H1 (cell line): ENCODE measurements around the gene SLIT3. TPM values are rescaled to one million over a fixed set of nuclear protein-coding genes. Genes with fewer than 3 reads are reported as not detected.

ENCODE experiments used
- BRCA1 ChIP-seq: IDR thresholded peaks from 2 replicates; pipeline ENCODE4 v1.6.1; 2012; ENCODE audit warnings: low read depth, low read length, improper control_type of control experiment
- FOSL1 ChIP-seq: IDR thresholded peaks from 2 replicates; pipeline ENCODE4 v1.6.1; 2011; ENCODE audit warnings: mild to moderate bottlenecking, low read depth, low read length, moderate library complexity; ENCODE audit not compliant: insufficient read depth
- MAX ChIP-seq: IDR thresholded peaks from 2 replicates; pipeline ENCODE4 v1.6.1; 2012; ENCODE audit warnings: inconsistent platforms
- RBBP5 ChIP-seq: IDR thresholded peaks from 2 replicates; pipeline ENCODE4 v1.7.1; 2012; ENCODE audit warnings: low read depth, mild to moderate bottlenecking, inconsistent platforms, low read length, moderate library complexity, borderline replicate concordance
- polyA plus RNA-seq, 7 experiments: library from polyadenylated mRNA; depleted of rRNA in 3 of 7; stranded (reverse) in 5 of 7; unstranded in 2 of 7; fragments of >200 nt in 5 of 7; fragments of 200-250 nt in 2 of 7; gene quantifications; 1 replicate in 5 of 7; 2 replicates in 1 of 7; 4 replicates in 1 of 7; pipeline versions ENCODE4 v1.2.1 to v1.2.3, GENCODE V29; 2011 to 2013; ENCODE audit warnings: missing spikeins in 2 of 7, mixed read lengths in 2 of 7
- total RNA-seq: library from RNA; stranded (reverse); fragmentation: NEBNext Ultra II Directional; extraction: Animal tissue kit (Norgen Biotek cat#: 25700); gene quantifications from 2 replicates; pipeline ENCODE4 v1.2.1, GENCODE V29; 2021

Gene SLIT3
- total and polyA plus RNA-seq, 2 of the 8 experiments (the other 6 are each of a cell fraction or from before 2014, with no cell fraction given) = 1.1 to 1.2 TPM

DNA sequence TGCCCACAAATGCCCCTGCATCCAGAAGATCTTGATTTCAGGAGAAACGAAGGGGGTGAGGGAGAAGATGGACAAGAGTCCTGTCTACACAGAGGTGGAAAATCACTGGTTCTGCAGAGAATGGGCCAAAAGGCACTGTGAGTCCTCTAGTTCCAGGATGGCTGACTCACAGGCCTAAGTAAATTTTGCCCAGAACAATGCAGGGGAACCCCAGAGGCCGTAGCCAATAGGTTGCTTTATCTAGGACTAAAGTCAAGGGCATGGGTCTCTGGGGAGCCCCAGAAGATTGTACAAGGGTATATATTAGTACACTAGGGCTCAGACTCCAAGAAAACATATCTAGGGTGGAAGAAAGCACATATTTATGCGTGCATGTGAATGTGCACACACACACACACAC lies 98.0 kb downstream of the SLIT3 start (continued):
- no peak for TF ChIP-seq FOSL1
- TF ChIP-seq BRCA1 = no peak
- TF ChIP-seq RBBP5 = no peak
- TF ChIP-seq MAX = no peak
